GM12801 (cell line): ENCODE results near the gene AK5.

Source experiments
- TF ChIP-seq, protein P1 (sequence below): IDR thresholded peaks from one replicate; pipeline ENCODE4 v1.5.1; 2011; ENCODE audit warnings: control low read depth; ENCODE audit not compliant: insufficient read length; ENCODE audit errors: extremely low read depth

AK5 gene

GRCh38 chr1:77386276-77386675, 104.5 kb downstream of the AK5 start:
- TF ChIP-seq, protein P1, sequence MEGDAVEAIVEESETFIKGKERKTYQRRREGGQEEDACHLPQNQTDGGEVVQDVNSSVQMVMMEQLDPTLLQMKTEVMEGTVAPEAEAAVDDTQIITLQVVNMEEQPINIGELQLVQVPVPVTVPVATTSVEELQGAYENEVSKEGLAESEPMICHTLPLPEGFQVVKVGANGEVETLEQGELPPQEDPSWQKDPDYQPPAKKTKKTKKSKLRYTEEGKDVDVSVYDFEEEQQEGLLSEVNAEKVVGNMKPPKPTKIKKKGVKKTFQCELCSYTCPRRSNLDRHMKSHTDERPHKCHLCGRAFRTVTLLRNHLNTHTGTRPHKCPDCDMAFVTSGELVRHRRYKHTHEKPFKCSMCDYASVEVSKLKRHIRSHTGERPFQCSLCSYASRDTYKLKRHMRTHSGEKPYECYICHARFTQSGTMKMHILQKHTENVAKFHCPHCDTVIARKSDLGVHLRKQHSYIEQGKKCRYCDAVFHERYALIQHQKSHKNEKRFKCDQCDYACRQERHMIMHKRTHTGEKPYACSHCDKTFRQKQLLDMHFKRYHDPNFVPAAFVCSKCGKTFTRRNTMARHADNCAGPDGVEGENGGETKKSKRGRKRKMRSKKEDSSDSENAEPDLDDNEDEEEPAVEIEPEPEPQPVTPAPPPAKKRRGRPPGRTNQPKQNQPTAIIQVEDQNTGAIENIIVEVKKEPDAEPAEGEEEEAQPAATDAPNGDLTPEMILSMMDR: no peak

DNA sequence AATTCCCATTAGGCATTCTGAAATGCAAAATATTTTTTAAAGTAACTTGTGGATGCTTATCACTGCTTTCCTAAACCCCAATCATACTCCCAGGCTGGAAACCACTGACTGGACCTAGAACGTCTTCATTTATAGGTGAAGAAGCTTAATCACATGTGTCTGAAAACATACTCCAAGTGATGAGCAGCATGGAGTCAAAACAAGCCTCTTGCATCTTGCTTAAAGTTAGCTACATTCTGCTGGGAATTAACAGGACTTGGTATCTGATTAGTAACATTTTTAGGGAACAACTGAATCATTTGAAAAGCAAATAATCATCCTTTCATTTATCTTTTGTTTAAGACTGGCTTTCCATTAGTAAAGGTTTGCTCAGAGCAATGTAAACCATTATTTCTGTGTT, 105.7 kb downstream of the AK5 start:
- TF ChIP-seq, protein P1: no peak

DNA sequence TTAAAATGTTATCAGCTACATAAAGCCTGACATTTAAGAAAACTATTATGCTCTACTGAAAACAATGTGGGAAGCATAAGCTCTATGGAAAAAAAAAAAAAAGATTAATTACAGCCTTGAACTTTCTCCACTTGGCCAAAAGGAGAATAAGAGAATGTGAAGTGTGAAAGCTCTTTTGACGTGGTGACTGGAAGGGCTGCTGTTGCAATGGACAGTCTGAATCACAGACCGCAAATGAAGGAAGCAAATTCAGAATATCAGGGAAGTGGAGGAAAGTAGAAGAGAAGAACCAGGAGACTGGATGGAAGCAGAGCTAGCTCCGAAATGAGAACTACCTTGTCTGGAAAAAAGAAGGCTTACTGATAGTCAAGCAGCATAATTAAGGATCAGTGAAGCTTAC, 106.8 kb downstream of the AK5 start:
- TF ChIP-seq, protein P1: no peak

DNA sequence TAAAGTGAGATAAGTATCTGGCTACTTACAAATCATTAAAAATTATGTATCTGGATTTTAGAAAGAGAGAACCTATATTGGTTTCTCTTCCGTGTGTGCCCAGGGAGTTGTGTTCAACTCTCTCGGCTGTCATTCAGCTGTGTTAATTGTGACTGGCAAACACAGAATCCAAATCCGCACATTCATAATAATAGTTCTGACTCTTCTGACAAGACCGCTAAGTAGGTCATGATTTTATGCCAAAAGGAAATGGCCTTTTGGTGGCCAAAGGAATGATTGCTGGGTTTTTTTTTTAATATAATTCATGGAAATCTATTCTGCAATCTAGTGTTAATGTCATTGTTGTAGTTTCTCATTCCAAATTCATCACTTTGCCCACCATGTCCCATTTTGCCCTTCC, 110.7 kb downstream of the AK5 start:
- TF ChIP-seq, protein P1: no peak

DNA sequence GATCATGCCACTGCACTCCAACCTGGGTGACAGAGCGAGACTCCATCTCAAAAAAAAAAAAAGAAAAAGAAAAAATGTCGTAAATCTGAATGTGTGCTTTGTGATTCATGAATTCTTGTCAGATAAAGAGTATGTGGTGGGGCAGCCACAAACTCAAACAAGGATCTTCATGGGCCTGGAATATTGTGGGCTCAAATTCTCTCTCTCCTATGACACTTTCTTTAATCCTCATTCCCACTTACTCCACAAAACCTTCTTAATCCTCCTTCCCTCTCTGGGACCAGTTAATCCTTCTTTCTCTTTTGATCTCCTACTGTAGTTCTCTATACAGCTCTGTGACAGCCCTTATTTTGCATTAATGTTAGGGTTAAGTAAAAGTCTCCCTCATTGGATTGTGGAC, 112.3 kb downstream of the AK5 start:
- TF ChIP-seq, protein P1: no peak

GRCh38 chr1:77395051-77395450, 113.2 kb downstream of the AK5 start:
- TF ChIP-seq, protein P1: no peak

DNA sequence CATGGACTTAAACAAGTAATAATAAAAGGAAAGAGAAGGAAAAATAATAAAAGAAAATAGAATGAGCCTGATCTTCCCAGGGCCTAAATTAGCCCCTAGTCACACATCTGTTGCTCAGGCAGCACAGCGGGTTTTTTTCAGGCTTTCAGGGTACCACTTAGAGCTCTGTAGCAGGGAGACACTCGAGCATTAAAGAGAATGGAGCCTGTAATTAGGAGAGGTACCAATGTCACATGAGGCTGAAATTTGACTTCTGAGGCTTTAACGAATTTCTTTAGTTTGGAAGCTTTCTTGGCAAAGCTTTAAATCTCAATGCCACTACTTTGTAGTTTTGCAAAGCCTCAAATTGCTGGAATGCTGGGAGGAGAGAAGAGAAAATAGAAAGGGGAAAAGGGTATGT, 116.3 kb downstream of the AK5 start:
- TF ChIP-seq, protein P1: no peak

- TF ChIP-seq, protein P1: no peak
Observed at GRCh38 chr1:77399250-77400086, 117.6 kb downstream of the AK5 start.
